Measurements from ENCODE around the gene MMADHC.

The MMADHC gene

DNA sequence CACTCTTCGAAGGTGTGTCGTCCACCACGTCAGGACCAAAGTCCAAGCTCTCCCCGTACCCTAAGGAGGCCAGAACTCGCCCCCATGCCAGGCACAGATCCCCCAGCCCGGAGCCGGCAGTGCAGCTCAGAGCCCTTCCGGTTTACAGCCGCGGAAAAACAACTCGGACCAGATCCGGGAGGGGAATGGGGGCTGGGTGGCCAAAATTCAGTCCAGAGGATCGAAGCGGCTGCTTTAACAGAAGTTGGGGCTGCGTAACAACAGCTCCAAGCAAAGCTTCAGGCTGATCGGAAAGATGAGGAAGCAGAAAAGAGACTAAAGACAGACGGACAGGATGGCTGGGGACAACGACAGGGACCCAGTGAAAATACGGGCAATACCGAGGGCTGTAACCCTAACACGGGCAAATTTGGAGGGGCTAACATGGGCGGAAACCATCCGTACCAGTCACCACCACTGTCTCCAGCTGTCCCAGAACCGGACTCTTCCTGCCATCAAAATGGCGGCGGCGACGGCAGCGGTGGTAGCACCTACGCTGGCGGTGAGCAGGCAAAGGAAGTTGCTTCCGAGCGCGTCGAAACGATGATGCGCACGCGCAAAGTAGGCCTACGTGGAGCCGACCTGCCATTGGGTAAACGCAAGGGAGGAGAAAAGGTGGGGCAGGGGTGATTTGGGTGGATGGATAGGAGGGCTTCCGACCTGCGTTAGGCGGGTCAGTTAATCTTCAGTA is at the start of gene MMADHC:
TSS of gene MMADHC (minus strand) at position 556 of the 730 bp plus-strand sequence. CDS start 678 bp downstream, outside the sequence.
- peak; percentile 88 for DNase-seq (ENCODE audit: low spot score)

DNA sequence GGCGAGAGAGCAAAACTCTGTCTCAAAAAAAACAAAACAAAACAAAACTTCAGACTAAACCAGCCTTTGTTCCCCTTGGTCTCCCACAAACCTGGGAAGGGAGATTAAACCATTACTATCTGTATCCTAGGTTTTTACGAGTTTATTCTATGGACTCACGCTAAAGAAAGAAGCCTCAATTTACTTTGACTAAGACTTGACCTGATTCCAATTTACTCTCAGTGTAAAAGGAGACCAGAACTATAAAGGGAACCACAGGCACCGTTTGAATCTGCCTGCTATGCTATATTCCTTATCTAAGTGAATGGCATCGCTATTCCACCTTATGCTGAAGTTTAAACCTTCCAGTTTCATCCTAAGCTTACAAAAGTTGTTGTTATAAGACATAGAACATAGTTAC is 46.5 kb upstream of the MMADHC start:
- DNase-seq (ENCODE audit: low spot score), result no peak

DNA sequence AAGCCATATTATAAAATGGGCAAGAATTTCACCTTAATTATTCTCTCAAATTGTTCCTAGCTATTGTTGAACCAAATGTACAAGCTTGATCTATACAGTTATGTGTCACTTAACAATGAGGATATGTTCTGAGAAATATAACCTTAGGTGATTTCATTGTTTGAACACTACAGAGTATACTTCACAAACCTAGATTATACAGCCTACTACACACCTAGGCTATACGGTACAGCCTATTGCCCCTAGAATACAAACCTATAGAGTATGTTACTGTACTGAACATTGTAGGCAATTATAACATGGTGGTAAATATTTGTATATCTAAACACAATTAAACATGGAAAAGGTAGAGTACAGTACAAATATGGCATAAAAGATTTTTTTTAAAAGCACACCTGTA is 42.9 kb upstream of the MMADHC start:
- DNase-seq (ENCODE audit: low spot score), result no peak

DNA sequence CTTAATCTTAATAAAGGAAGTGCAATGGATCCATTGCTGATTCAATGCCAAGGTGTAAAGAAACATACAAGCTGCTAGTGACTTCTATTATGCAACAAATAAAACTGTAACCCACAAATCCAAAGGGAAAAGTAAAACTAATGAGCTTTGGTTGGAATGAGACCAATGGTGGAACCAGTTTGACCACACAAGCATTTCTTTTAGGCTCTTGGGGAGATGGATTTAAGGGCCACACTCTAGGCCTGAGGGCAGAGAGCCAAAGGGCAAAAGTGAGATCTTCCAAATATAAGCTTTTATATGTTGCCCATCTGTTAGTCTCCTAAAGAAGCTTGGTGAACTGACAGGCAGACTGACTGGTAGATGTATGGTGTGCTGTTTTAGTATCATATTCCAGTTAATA is 41.5 kb upstream of the MMADHC start:
- DNase-seq (ENCODE audit: low spot score), result no peak

DNA sequence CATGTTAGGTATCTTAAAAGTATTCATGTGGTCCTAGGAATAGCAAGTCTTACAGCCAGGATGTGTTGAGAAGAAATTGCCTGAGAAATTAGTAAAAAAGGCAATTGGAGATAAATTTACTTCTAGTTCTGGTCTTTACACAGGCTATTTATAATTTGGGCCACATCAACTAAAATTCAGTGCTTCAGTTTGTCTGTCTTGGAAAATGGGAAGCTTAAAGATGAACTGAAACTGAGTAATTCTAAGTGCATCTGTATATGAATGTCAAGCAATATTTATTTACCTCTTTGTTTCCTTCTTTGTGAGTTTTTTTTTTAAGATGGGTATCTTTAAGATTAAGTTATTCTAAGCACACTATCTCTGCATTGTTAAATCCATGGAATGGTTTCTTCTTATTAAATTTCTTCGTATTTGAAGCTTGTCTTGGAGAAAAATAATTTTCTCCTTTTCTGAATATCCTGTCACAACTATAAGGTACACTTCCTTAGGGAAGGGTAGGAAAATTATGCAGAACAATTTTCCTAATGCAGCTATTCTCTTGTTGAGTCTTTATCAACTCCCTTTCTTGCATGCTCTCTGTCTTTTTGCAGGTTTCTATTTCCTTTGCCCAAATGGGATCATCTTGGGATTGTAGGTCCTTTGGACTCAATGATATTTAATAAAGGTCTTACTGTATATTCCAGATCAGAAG is 39.7 kb upstream of the MMADHC start:
- no peak for DNase-seq (ENCODE audit: low spot score)

DNA sequence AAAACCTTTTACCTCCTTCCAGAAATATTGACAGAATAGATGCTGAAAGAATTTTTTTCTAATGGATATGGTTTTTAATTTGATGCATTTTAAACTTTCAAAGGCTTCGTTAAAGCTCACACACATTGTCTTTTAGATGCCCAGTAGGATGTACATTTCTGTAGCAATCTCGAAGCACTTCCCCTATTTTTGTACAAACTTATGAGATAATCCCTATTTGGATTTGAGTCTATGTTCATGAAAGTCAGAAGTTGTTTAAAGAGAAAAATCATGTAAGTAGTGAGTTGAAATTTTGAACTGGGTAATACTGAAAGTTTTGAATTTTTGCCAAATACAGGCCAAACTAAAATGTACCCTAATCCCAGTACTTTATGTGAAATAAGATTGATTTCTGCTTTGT is 38.1 kb upstream of the MMADHC start:
- DNase-seq (ENCODE audit: low spot score), result no peak

DNA sequence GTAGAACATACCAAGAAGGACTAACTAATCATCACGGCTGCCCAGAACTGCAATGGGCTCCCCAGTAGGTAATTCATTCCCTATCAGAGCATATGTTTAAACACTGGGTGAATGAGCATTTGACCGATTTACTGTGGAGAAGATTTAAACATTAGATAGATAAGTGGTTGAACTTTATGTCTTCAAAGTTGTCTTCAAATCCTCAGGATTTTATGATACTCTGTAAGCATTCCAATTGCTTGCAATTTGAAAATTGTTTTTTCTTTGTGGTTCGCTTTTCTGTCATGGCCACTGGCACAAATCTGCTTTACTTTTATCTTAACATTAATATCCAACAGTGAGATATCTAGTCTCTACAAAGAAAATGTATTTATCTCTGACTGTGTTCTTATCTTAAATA is 37.7 kb upstream of the MMADHC start:
- no peak for DNase-seq (ENCODE audit: low spot score)

DNA sequence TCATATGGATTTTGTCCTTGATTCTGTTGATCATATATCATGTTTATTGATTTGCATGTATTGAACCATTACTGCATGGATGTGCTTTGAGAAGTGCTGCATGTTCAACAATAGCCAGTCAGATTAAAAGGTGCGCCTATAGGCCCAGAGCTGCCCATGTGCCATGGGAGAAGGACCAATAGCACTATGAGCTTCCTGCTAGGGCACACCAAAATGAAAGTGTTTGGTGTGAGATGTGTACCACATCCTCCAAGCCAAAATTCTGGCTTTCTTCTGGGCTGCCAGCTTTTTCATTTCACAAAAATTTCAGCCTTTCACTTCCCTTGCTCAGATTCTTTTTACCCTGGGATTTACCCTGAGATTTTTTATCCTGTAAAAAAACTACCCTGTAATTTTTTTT is 34.8 kb upstream of the MMADHC start:
- DNase-seq (ENCODE audit: low spot score), result no peak

DNA sequence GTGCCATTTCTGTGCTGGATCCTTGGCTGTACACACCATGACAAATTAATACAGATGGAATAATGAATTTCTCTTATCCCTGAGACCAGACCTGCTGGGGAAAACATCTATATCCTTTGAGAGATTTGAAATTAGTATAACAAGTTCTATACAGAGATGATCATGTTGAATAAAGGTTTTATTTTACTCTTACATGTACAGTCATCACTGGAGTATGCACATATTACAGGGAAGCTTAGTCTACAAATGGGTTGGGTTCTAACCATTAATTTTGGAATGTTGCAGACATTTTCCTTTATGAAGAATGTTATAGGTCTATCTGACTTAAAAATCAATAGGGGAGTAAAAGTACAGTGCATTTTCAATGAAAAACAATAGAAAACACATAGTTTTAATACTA is 29.9 kb upstream of the MMADHC start:
- DNase-seq (ENCODE audit: low spot score), result no peak

DNA sequence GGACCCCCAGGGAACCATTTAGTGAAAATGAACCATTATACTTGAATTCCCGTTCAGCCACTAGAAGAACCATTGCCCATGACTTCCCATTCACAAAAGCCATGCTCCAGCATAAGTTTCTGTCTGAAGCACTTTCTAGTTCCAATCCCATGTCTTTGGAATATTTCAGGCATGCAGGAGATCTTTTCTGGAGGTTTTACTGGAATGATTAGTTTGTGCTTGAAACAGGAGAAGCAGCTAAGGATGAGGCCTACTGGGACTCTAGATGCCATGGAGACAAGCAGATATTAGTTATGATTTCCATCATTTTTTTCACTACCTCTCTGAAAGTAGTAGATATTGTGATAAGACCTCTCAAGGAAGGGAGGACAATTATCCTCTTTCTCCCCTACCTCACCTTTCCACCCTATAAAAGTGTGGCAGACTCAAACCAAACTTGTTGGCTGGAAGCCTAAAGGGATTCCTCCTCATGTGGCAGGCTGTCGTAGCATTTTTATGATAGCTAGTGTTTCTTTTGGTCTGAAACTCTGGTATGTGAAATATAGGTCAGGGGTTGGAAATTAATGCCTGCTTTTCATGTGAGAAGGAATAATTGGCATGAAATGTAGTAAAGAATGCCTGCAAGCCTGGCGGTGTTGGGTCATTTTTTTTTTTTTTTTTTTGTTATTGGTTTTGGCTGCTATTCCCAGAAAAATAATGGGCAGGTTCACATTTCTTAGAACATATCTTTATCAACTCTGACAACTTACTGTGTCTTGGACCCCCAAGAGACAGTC is 29.3 kb upstream of the MMADHC start:
- DNase-seq (ENCODE audit: low spot score), result no peak

DNA sequence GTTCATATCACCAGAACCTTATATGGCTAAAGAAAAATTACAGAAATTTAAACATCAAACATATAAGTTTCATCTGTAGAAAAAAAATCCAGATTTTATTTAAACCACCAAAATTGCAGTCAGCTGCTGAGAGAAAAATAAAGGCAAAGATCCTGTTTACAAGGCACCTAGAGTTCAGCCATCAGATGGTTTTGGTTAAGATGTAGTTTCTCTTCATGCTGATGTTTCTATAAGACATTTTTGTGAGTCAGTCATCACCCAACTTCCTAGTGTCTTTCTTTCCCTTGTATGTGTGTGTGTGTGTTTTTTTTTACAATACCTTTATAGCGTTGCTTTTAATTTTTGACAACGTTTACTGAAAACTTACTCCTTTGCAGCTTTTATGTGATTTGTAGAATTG is 26.1 kb upstream of the MMADHC start:
- no peak for DNase-seq (ENCODE audit: low spot score)

DNA sequence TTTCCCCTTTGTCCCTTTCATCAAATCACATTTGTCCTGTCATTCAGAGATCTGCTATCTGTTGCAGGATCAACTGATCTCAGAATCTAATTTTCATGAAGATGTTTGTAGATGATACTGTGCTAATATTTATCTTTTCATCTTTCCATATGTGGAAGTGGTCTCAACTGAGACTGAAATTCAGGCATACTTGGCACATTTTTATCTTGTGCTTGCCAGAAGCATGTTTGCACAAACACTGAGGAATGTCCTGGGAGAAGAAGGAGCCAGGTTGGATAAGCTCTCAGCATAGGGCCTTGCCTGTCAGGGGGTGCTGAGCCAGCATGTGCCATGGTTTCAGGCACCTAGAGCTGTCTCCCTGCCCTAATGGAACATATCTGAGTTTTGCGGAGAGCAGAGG is 24.5 kb upstream of the MMADHC start:
- no peak for DNase-seq (ENCODE audit: low spot score)

DNA sequence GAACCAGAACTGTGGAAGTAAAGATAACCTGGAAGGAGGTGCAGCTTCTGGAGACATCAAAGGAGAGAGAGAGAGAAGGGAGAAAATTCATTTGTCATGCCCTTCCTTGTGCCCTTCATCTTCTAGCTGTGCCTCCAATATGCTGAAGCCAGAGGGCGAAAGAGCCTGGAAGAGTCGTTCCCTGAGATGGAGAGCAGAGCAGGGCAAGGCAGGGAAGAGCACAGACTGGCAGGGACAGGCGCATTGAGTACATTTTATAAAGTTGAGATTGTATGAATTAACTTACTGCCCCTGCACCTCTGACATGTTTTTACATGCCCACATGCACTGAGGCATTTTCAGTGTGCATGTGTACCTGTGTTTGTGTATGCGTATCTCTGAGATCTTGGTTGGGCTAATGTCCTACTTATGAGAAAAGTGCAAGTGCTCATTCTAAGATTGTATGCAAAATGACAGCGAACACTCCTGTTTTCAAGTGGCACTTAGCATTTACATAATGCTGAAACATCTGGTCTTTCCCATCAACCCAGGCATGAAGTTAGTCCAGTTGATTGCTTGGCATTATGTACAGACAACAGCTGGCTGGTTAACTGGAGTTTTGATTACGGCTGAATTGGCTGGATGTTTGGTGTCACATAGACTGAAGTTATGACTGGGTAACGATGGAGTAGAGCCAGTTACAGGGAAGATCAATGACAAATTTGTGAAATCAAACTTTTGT is 23.7 kb upstream of the MMADHC start:
- no peak for DNase-seq (ENCODE audit: low spot score)

DNA sequence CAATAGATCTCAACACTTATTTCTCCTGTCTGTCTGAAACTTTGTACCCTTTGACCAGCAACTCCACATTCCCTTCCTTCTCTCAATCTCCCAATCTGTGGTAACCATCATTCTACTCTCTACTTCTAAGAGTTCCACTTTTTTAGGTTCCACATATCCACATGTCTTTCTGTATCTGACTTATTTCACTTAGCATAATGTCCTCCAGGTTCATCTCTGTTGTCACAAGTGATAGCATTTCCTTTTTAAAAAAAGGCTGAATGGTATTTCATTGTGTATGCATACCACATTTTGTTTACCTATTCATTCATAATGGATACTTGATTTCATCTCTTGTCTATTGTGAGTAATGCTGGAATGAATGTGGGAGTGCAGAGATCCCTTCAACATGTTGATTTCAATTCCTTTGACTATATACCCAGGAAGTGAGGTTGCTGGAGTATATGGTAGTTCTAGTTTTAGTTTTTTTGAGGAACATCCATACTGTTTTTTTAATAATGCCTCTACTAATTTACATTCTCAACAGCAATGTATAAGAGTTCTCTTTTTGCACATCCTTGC is 18.8 kb upstream of the MMADHC start:
- no peak for DNase-seq (ENCODE audit: low spot score)

DNA sequence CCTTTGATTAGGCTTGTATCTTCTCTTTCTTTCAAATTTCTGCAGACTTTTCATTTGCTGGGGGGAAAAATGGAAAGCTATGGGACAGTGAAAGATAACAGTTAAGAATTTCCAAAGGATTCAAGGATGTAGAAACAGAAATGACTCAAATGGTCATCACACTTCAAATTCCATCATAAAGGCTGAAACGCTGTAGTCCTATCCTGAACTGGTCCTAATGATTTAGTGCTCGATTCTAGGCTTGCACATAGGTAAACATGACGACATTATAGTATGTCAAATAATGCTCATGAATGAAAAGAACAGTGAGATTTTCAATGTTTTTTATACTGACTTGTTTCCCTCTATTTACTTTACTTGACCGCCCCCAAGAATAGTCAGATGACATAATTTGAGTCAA is 15.7 kb upstream of the MMADHC start:
- DNase-seq (ENCODE audit: low spot score), result no peak

DNA sequence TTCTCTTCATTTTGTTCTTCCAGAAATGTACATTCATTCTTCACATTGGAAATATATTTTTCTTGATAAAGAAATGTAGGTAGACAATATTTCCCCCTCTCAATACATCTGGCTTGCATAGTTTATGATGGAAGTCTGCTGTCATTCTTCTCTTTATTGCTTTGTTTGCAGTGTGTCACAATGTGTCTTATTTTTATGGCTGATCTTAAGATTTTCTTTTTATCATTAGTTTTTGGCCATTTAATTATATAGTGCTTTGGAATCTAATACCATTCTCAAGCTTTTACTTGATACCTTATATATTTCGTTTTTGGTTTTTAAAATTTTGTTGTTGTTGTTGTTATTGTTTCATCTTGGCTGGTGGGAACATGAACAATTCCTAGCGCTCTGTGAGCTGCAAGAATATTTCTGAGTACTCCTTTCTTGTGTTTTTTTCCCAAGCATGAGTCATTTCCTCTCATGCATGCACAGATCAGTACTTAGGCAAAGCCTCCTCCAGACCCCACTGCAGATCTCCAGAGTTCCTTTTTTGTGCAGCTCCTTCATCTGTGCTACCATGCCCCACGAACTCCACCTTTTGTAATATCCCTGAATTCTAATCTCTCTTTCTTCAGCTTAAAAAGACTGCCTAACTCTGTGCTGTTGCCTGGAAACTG is 13.7 kb upstream of the MMADHC start:
- DNase-seq (ENCODE audit: low spot score), result no peak

DNA sequence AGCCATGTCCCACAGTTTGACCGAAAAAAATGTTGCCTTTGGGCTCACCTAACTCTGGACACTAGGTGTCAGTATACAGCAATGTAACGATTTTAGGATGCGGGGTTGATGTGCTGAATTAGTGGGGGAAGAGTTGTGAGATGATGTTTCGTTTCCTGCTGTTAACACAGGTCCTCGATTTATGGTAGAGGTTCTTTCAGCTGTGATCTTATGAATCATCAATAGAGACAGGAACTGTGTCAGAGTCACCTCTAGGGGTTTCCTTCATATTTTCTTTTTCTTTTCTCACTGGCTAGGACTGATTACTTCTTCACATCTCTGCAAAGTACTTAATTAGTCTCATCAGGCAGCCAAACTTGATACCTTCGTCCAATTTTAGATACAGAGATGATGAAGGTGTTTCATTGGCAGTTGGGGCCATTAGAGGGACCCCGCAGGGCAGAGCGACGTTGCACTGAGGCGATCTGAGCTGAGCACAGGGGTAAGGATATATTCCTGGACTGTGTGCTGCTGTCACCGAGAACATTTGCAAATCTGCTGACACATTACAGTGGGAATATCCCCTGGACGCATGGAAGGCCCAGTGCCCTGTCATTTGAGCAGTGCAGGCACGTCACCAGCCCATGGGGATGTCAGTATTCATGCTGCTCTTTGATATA is 10.2 kb upstream of the MMADHC start:
- peak; percentile 48 for DNase-seq (ENCODE audit: low spot score)

DNA sequence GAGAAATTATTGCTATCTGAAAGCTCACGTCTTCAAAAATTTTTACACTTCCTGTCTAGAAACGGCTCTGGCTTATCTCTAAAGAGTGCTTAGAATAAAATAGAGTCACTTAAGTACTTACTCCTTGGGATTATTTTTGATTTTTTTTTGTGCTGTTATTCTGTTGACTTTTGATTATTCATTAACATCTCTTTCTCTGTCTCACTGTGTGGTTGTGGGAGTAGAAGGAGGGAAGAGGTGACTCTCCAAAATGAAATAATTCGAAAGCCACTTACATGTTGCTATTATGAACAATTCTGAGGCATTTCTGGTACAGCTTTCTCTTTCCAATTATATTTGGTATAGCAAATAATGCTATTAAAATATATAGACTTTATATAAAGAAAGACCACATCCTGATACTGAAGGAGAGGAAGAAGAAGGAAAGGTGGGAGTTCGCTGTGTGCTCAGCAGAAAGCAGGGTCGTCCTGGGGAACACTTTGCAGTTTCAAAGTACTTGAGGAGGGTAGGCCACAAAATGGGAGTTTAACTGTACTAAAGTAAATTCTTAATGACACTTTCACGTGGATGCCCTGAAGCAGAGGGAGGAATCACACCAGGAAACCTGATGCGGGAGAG is 9.6 kb upstream of the MMADHC start:
- DNase-seq (ENCODE audit: low spot score), result no peak

DNA sequence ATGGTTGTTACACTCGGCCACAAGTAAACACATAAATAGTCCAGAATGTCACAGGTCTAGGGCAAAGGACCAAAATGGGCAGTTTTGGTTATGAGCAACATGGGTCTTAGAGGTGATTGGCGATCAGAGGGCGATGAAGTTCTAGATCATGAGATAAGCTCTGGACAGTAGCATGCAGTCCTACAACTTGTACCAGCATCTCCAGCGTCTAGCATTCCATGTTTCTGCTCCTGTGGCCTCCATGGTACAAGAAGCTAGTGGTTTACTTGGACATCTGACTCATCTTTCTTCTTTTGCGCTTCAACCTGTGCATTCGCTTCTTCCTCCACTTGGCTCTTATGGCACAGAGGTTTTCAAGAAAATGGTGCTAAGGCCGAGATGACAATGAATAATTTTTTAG is 8.9 kb upstream of the MMADHC start:
- DNase-seq (ENCODE audit: low spot score), result no peak
